Stimulated activated CD4-positive, alpha-beta T cell treated with anti-CD3 and anti-CD28 coated beads, Interleukin-15, amount 100 ng/mL, for 24 hours (primary cell): ENCODE data around the gene SLC39A11.
"Not testable (repeated sequence)": the region's sequence is repeated elsewhere in the genome, so short reads cannot be mapped to it uniquely, and the experiment has no call there.

ENCODE experiments used
- DNase-seq: peaks from one replicate; pipeline ENCODE4 v3.0.0-alpha.2; 2020

Gene SLC39A11

GRCh38 chr17:72732893-72733618, 359.4 kb downstream of the SLC39A11 start:
- no peak for DNase-seq

GRCh38 chr17:72730077-72730476, 362.4 kb downstream of the SLC39A11 start:
- no peak for DNase-seq

GRCh38 chr17:72726936-72727335, 365.6 kb downstream of the SLC39A11 start:
- DNase-seq = peak; percentile 35

DNA sequence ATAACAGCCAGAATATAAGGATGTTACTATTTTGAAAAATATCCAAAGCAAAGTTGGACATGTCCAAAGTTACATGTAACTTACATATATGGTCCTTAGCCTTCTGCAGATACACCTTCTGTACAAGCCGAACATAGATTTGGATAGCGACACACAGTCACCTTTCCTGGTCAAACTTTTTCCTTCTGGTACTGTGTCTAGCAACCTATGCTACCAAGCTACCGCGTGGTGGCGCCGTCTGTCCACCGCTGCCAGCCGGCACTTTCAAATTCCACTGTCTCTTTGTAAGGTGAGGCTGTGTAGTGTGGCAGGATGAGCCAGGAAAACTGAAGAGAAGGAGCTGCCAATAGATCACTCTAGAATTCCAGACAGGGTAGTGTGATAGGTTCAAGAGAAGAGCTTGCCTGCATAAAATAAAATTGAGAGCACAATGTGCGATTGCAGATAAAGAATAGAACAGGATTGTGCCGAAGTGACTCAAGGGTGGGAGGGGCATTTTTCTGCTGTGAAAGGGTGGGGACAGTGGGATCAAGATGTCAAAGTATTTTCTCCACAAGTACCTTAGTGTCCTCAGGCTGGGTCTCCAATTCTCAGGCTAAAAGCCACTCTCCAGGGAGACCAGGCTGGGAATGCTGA, 366.9 kb downstream of the SLC39A11 start:
- DNase-seq = peak; percentile 58

DNA sequence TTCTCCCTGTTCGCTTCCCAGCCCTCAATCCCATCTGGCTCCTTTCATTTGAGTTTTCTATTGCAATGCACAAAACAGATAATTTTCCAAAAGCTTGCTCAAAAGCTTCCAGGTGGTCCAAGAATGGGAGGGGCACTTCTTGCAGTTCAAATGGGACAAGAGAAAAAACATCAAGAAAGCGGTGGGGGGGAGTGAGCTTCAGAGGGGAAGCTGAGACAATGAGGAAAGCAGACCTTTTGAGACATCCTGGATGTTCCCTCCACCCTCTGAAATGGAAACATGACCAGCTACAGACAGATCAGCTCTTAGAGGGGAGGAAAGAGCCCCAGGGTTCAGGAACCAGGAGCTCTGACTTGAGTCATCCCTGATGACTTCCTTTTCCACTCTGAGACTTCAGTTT, 368.2 kb downstream of the SLC39A11 start:
- no peak for DNase-seq

DNA sequence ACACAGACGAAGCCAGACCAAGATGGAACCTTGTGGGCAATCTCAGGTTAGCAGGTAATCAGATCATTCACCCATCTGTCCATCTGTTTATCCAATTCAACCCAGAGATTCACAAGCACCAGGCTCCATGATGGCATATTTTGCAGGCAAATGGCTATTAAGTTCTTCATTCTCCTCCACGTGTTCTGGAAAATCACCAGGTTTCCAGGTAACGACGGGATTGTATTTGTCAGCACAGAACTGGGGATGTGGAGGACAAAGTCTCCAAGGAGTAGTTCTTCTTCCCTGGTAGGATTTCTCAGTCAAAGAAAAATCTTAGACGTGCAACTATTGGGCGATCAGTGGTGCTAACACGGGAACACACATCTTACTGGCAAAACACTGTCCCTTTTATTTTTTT, 368.8 kb downstream of the SLC39A11 start:
- no peak for DNase-seq

- DNase-seq = no peak
These were observed 372.0 kb downstream of the SLC39A11 start for GRCh38 chr17:72720494-72720825.

DNA sequence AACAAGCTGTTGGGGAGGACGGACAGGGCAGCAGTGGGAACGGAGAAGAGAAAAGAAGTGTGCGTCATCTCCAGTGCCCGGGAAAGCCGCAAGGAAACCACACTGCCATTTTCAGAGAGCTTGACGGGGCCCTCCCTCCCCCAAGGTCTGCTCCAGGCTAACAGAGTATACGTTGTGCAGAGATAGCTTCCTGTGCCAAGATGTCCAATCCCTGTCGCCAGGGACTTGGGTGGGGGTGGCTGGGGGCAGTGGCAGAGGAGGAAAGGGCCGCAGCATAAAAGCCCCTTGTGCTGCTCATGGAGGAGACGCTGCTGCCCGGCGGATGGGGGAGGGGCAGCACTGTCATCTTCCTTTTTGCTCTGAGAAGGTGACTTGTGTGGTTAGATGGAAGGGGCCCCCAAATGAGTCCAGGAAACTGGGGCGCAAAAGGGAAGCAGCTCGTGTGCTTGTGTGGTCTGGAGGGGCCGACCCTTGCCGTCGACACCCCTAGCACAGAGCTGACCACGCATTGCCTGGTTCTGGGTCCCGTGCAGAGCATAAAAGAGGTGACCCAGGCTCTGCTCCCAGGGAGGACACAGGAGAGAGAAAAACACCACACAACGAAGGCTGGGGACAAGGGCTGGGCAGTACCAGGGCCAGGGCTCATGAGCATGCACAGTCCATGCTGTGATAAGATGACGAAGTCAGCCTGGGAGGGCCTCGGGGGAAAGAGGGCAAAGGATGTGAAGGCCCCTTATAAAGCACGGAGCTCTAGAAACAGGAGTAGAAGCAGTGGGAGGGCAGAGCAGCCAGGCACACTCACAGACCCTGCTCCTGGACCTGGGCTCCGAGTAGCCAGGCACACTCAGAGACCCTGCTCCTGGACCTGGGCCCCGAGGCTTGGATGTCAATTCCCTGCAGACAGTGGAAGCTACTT, 372.7 kb downstream of the SLC39A11 start:
- DNase-seq = peak; percentile 73

DNA sequence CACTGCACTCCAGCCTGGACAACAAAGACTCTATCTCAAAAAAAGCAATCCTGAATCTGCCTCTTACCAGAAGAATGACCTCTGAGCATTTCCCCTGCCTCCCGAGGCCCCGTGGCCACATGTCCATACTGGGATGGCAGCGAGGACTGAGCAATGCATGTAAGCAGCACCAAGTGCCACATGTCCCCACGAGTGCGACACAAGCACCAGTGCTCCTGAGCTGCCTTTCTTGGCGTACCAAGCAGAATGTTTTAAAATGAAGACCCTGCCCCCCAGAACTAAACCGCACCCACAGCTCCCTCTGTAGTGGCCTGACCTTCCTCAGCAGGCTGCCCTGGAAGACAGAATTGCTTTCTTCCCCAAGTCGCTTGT, 373.3 kb downstream of the SLC39A11 start:
- DNase-seq = no peak

DNA sequence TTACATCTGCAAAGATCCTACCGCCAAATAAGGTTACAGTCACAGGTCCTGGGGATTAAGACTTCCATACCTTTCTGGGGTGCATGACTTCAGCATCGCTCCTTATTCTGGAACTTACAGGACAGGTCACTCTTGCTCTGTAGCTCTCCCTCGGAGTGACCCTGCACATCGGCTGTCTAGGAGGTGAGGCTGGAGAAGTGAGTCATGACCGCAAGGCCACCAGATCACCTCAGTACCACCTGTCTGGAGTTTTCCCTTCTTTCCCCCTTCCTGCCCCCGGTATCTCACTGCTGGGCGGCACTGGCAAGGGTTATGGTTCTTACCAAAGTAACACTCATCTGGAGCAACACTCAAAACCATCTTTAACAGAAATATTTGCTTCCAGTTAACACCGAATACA, 374.8 kb downstream of the SLC39A11 start:
- DNase-seq = no peak

DNA sequence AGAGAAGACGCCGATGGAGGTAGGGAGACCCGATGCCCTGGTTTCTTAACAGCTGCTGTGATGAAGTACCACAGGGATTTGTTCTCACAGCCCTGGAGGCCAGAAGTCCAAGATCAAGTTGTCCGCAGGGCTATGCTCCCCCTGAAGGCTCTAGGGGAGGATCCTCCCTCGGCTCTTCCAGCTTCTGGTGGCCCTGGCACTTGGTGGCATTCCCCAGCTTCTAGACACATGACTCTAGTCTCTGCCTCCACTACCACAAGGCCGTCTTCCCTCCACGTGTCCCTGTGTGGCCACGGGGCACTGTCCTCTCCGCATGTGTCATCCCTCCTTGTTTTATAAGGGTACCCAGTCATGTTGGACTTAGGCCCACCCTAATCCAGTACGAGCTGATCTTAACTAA, 375.2 kb downstream of the SLC39A11 start:
- no peak for DNase-seq

GRCh38 chr17:72715906-72716572, 376.4 kb downstream of the SLC39A11 start:
- no peak for DNase-seq

GRCh38 chr17:72714357-72714966, 378.0 kb downstream of the SLC39A11 start:
- DNase-seq = no peak

DNA sequence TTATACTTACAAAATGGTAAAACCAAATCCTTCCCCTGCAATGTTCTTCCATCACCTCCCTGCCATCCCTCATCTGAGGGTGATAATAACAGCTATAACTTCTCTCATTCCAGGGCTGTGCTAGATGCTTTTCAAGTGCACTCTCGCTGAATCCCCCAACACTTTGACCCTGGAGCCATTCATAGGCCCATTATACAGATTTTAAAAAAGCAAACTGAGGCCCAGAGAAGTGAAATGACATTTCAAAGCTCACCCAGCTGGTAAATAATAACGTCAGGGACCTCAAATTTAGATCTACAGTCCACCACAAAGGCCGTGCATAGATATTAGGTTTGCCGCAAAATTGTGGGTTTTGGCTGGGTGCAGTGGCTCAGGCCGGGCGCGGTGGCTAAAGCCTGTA, 378.8 kb downstream of the SLC39A11 start:
- no peak for DNase-seq

DNA sequence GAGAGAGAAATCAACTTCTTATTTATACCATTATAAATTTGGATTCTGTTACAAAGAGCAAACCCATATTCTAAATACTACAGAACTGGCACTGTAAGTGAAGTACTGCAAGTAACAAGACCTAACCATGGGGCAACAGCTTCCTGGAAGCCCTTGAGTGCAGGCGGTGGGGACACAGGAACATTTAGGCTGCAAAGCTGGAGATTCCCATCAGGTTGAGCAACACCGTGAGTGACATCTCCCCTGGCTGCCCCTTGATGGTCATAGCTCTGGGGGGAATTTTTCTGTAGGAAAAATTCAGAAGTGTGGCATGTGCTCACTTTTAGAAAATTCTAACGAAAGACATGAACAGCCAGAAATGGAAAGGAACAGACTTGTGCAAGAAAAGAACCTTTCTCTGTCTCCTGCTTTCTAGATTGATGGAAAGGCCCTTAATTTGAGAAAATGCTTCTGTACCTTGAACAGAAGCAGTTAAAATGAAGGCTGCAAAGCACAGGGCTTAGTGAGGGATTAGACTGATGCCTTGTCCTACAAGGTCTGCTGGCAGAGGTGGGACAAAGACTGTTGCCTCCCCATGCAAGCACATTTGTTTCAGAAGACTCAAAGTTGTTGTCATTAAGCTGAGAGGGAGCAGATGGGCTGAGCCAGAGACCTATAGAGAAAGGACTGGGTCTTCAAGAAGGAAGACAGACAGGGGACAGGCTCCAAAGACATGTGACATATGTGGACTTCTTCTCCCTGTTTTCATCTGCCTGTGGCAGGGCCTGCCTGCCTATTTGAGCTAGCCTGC, 380.8 kb downstream of the SLC39A11 start:
- no peak for DNase-seq

DNA sequence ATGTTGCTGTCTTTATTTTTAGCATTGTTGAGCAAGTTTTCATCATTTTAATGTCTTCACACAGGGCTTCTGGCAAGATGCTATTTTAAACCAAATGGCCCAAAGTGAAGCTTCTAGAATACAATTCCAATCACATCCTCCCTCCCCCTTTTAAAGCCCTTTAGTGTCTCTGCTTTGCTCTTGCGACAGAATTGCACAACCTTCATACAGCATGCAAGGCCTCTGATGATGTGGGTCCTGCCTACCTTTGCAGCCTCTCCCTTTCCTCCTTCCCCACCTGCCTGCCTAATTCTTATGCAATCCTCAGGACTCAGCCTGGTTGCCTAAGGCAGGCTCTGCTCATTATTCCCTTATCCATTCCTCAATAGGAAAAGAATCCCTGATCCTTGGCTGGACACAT, 381.7 kb downstream of the SLC39A11 start:
- no peak for DNase-seq

DNA sequence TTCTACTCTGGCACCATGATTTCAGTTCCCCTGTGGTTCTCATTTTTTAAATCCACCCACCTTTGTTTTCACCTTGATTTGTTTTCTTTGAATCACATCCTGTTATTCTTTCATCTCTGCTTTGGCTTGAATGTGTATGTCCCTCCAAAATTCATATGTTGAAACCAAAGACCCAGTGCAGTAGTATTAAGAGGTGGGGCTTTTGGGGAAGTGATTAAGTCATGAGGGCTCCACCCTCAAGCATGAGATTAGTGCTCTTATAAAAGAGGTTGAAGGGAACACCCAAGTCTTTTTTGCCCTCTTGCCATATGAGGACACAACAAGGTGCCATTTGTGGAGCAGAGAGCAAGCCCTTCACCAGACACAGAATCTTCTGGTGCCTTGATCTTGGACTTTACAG, 382.3 kb downstream of the SLC39A11 start:
- DNase-seq = no peak

GRCh38 chr17:72708682-72709081, 383.8 kb downstream of the SLC39A11 start:
- DNase-seq = not testable (repeated sequence)

- no peak for DNase-seq
These were observed 384.6 kb downstream of the SLC39A11 start for GRCh38 chr17:72707881-72708280.

- no peak for DNase-seq
These were observed 386.0 kb downstream of the SLC39A11 start for GRCh38 chr17:72706396-72706981.

GRCh38 chr17:72705905-72706395, 386.5 kb downstream of the SLC39A11 start:
- DNase-seq = no peak
